HG02885 (cell line): ENCODE data around the gene RNF146.
"Not testable (repeated sequence)": the region's sequence is repeated elsewhere in the genome, so short reads cannot be mapped to it uniquely, and the experiment has no call there.

Experiments
- ATAC-seq: cut with Tn5 transposase; IDR thresholded peaks from one replicate; pipeline ENCODE4 v1.9.1; 2021; ENCODE audit warnings: mild to moderate bottlenecking; ENCODE audit not compliant: unreplicated experiment, poor library complexity

RNF146 gene, protein sequence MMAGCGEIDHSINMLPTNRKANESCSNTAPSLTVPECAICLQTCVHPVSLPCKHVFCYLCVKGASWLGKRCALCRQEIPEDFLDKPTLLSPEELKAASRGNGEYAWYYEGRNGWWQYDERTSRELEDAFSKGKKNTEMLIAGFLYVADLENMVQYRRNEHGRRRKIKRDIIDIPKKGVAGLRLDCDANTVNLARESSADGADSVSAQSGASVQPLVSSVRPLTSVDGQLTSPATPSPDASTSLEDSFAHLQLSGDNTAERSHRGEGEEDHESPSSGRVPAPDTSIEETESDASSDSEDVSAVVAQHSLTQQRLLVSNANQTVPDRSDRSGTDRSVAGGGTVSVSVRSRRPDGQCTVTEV

DNA sequence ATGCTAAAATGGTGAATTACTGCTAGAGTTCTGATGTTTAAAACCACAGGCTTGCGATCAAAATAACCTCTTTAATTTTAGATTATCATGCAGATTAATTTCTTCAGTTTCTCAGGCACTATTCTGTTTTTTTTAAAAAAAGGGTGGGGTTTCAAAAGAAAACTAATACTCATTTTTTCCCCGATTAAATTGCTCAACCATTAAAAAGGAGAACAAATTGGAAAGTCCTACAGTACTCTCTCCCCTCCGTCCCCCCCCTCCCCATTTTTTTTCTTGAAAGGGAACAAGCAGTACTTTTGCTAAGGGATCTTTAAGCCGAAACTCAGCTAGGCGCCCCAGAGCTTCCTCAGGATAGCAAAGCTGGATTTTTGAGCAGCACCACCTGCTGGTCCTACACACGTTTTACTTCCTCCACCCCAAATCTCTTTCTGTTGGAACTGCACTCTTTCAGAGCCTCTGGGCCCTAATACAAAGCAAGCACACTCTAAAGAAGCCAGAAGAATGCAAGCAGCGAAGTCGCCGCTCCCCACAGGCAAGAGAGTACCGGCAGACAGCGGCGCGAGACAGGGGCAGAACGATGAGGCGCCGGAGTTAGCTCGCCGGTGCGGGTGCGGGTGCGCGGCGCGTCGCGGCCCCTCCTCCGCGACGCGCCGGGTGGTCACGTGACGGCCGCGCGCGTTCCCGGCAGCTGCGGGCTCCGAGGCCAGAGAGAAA, at the start of gene RNF146:
Gene RNF146 (plus strand): TSS at position 687 of the 714 bp plus-strand sequence. CDS start 13,475 bp downstream, outside the sequence.
- peak; percentile 83 for ATAC-seq

DNA sequence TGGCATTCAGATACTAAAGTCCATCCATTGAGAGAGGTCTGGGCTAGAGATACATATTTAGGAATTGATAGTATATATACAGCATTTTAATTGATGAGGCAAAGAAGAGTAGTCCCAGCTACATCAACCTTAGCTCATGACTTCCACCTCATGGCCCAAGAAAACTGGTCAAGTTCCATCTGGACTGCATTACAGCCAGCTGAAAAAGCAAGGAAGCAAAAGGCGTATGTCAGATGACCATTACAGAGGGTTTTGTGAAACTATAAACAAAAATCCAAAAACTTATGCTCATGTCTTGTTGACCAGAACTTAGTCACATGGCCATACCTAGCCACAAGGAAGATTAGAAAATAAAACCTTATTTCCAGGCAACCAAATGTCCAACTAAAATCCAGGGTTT, 46.8 kb upstream of the RNF146 start:
- ATAC-seq, result no peak

DNA sequence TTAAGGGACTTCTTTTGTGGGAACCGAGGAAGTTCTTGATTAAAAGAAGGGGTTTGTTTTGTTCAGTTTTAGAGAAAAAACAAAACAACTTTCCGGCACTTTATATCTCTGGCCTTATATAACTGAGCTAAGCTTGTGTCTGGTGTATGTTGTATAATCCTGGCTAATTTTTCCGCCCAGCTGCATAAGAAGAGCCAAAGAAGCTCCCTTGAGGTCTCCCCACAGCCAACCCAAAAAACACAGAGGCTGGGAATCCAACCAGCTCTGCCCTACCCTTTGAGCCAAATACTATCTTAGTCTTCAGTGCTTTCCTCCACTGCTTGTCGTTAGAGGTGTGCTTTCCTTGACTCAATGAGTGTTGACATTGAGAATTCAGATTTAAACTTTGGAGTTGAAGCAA, 45.5 kb upstream of the RNF146 start:
- ATAC-seq, result no peak

DNA sequence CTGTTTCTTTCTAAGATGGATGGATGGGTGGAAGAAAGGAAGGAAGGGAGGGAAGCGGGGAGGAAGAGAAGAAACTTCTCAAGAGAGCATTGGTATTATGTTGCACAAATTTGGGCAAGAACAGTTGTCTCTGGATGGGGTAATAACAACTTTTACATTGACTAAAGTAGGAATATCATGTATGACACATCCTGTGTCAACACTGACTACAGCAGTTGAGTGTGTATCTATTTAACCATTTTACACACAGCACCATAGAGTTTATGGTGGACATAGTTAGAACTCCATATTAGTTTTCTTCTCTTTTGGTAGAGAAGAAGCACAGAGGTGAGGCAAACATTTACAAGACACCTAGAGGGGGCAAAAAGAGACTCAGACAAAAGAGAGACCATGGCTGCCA, 44.2 kb upstream of the RNF146 start:
- no peak for ATAC-seq

DNA sequence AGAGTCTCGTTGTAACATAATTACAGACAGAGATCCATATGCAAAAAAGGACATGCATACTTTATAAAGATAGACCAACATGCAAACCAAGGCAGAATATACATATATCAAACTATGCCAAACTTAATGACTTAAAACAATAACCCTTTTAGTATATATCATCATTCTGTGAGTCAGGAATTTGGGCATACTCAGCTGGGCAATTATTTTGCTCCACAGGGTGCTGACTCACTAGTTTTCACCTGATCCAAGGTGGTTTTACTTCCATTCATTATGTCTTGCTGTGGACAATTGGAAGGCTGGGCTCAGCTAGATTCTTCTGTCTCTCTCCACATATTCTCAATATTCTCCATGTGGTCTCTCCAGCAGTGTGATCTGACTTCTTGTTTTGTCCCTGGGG, 41.2 kb upstream of the RNF146 start:
- ATAC-seq, result no peak

DNA sequence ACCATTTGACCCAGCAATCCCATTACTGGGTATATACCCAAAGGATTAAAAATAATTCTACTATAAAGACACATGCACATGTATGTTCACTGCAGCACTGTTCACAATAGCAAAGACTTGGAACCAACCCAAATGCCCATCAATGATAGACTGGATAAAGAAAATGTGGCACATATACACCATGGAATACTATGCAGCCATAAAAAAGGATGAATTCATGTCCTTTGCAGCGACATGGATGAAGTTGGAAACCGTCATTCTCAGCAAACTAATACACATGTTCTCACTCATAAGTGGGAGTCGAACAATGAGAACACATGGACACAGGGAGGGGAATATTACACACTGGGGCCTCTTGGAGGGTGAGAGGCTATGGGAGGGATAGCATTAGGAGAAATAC, 32.8 kb upstream of the RNF146 start:
- not testable (repeated sequence) for ATAC-seq

DNA sequence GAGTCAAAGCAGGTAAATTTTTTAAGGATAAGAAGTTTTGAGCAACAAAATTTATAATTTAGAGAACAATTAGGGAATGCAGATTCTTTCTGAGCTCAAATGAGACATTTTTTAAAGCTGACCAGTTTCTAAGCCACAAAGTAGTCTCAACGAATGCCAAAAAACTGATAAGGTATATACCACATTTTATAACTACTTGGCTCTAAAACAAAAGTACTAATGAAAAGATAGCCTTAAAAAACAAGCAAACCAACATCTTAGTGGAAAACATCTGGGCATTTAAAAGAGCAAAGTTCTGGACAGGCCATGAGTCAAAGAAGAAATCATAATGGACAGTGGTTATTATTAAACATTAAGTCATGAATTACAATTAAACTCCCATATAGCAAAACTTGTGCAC, 23.2 kb upstream of the RNF146 start:
- ATAC-seq, result no peak

DNA sequence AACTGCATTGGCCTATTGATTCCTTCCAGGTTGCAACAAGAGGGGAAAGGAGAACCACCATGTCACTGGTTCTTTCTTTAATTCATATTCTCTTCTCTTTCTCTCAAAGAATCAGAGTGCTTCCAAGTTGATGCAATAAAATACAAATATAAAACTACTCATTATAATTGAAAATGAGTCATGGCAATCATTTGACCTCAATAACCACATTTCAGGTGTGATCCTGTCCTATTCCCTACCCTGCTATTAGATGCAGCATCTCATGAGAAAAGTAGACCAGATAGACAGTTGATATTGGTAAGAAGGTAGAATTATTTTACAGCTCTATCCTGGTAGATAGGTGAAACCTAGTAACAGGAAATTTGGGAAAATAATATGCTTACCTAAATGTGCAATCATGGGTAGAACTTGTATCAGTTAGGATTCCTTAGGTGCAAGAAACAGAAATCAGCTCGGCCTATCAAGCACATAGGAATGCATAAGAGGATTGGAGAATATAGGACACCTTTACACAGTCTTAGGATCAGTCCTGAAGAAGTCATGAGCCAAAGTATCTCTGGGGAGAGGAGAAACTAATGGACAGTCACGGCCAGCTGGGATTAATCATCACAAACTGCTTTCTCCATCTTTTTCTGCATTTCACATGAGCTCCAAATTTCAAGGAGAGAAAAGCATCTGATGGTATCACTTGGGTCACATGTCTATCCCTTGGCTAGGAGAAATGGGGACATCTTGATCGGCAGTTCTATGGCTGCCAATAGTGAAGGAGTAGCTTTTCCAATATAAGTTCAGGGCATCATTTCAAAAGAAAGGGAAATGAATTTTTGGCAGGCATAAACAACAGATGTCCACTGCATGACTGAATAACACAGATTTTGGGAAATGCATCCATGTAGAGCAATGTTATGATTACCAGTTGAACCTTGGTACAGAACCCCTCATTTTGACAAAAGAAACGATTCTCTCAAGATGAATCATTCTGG, 19.3 kb upstream of the RNF146 start:
- ATAC-seq, result no peak

DNA sequence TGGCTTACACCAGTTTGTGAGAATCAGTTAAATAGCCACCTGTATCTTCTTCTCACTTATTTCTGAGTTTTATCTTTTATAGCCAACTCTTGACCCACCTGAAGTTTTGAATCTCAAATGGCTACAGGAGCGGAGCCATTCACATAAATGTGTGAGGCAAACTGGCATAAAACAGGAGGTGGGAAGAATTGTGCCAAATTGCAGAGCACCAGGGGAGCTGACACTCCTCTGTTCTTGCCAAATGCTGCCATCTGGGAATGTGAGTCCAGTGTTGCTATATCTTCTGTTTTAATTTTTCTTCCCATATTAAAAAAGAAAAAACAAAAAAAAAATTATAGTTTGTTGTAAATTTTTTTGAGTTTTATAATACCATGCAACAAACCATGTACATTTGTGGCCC, 17.0 kb upstream of the RNF146 start:
- no peak for ATAC-seq

DNA sequence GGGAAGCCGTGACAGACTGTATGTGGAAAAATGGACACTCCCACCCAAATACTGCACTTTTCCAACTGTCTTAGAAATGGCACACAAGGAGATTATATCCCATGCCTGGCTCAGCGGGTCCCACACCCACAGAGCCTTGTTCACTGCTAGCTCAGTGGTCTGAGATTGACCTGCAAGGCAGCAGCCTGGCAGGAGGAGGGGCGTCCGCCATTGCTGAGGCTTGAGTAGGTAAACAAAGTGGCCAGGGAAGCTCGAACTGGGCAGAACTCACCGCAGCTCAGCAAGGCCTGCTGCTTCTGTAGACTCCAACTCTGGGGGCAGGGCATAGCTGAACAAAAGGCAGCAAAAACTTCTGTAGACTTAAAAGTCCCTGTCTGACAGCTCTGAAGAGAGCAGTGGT, 11.4 kb upstream of the RNF146 start:
- no peak for ATAC-seq

DNA sequence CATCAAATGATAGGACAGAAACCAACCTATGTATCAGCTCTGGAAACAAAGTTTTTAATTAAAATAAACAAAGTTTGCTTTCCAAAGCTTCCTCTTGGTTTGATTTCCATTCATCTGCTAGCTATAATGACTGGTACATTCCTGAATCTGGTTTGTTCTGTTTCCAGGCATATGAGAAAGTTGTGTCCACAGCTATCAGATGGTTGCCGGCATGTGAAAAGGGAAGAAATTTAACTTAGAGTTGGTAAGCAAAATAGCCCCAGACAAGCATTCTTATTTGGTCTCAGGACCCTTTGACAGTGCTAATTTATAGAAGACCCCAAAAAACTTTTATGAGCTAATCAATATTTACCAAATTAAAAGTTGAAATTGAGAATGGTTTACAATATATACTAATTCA, 3.8 kb upstream of the RNF146 start:
- ATAC-seq, result no peak

DNA sequence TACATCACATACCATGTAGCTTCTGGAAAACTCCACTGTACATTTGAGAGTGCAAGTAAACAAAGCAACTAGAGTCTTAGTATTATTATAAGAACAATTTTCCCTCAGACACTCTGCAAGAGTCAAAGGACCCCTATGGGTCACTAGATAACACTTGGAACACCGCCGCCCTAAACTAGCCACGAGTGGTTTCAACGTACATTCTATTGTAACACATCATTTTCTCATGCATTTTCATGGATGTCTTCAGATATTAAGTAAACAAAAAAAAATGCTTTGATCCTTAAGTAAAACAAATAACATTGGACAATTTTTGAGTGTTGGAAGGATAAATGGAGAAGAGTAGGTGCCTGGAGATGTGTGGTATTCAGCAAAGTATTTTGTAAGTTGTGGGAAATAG, 3.2 kb upstream of the RNF146 start:
- no peak for ATAC-seq

DNA sequence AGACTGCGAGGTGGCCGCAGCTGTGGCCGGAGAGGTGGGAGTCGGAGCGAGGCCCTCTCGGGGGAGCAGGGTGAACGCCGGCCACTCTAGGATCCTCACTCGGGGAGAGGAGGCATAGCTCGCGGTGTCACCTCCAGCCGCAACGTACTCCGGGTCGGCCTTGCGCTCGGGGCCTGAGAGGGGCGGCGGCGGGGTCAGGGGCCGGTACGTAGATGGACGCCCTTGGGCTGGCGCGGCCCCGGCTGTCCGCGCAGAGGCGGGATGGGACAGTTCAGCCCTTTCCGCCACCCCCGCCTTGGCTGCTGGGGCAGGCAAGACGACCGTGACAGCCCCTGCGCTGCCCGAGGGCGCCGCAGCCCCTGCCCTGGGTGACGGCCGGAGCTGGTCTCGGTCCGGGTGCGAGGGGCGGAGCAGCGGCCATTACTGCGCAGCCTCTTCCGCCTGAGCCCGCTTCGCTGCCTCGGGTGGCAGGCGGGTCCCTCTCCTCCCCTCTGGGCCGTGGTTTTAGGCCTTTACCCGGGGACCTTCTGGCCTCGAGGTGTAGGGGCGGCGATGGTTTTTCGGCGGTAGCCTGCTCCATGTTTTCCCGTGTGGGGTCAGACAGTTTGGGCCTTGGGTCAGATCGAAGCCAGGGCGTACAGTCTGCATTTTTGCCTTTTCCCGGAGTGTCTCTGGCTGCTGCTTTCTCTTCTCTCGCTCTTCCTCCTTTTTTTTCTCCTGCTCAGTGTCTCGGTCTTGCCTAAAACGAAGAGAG, 405 bp downstream of the RNF146 start:
- ATAC-seq, result peak; percentile 75

DNA sequence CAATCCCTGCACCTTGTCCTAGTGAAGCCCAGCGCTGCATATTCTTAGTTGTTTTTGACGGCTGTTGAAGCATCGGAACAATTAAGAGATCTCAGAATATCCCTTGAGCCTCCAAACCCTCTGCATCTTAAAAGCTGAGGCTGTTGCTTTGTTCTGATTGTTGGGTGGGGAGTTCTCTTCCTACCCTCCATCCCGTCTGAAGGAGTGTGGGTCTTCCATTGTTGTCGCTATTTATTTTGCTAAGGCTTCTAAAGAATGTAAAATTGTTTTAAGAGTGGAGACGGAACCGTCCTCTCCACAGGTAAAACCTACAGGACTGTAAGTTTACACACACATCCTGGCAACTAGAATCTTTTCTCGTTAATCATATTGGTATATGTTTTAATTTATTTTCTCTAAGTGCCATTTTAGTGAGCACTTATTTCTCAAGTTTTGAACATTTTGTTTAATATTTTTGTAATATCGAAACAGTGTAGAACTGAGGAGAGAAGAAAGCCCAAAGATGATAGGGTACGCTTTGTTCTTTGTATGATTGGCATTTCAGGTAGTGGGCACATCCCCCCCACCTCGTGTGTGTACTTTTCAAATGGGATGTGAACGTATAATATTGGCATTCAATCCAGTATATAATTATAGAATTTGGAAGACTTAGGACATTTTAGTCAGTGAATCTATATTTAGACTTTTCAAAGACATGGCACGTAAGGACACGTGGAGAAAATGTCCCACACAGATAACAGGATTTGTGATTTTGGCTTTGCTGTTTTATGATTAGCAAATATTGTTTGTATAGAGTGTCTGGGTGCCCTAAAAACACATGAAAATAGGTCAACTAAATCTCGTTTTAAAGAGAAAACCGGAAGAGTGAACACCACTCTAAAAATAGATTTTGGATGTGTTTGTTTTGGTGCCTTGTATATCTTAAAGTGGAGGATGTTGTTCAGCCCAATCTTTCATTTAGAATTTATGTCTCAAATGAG, 1.3 kb downstream of the RNF146 start:
- no peak for ATAC-seq

DNA sequence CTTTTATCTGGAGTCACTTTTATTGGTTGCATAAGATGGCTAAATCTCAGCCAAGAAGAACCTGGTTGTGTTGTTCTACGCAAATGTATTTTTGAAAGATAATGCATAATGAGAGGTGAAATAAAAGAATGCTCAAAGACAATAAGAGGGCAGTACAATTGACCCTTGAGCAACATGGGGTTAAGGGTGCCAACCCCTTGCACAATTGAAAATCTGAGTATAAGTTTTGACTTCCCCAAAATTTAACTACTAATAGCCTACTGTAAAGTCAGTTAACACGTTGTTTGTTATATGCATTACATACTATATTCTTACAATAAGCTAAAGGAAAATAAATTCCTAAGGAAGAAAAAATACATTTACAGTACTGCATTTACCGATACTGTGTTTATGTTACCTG, 5.9 kb downstream of the RNF146 start:
- no peak for ATAC-seq

DNA sequence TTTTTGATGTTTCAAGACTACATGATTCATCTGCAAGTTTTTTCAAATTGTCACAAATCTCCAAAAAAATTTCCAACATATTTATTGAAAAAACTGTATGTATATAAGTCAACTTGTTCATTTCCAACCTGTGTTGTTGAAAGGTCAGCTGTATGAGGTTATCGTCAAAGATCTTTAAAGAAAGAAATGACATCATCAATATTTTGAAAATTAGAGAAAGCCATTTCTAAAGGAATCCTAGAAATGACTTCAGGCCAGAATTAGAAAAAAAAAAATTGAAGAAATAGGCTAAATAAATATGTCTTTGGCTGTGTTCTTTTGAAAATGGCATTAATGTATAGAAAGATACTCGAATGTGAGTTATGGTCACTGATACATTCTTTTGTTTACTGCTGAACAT, 6.8 kb downstream of the RNF146 start:
- ATAC-seq, result no peak

DNA sequence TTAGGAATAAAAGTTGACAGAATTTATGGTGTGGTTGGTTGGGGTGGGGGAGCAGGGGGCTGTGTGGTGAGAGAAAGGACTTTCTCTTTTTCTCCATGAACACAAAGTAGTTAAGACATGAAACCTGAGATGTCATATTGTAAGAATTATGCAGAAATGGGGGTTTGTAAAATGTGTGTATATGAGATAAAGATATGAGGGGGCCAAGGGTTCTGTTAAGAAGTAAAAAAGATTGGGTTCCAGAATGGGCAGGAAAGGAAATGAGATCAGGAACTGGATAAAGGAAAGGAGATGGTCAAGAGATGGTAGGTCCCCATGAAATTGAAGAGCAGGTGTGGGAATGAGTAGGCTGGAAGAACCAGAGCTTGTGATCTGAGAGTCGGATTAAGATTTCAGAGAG, 9.7 kb downstream of the RNF146 start:
- no peak for ATAC-seq

DNA sequence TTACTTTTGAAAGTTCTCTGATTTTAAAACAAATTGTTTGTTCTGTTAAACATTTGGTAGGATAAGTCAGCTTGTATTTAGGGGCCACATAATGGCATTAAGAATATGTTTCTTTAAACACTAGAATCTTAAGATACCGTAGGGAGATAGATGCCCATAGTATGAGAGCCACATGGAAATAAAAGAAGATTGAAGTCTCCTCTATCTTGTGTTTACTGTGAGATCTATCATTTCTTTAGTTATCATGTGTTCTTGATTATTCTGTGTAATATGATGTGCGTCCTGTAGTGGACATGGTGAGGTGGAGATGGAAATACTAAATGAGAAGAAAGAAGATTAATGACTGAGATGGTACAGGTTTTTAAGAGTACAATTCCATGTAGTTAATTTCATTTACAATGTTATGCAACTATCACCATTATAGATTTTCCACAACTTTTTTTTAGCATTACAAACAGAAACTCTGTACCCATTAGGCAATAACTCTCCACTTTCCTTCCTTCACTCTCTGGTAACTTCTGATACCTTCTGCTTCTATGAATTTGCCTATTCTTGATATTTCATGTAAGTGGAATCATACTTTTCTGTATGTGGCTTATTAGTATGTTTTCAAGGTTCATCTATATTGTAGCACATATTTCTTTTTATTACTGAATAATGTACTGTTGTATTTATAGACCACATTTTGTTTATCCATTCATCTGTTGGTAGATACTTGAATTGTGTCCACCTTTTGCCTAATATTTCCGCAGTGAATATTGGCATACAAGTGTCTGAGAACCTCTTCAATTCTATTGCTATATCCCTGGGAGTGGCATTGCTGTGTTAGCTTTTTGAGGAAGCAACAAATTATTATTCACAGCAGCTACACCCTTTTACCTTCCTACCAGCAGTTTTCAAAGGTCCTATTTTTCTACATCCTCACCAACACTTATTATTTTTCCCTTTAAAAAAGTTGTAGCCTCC, 11.5 kb downstream of the RNF146 start:
- no peak for ATAC-seq
